SJCRH30 (cell line): ENCODE measurements around the gene SLITRK1. TPM values are rescaled to one million over a fixed set of nuclear protein-coding genes. Genes with fewer than 3 reads are reported as not detected.

Experiments
- DNase-seq, 2 experiments: peaks; one replicate each; pipeline ENCODE4 v3.0.0-alpha.2; 2015 to 2020
- H3K27ac ChIP-seq: fragments of 250-450 bp; sonication (Bioruptor Pico); 2 replicates; pipeline ENCODE4 v1.5.1; 2020; ENCODE audit warnings: mild to moderate bottlenecking, moderate library complexity
- H3K27me3 ChIP-seq: fragments of 250-450 bp; sonication (Bioruptor Pico); 2 replicates; pipeline ENCODE4 v1.5.1; 2020; ENCODE audit warnings: mild to moderate bottlenecking, moderate library complexity
- H3K36me3 ChIP-seq: fragments of 250-450 bp; sonication (Bioruptor Pico); 2 replicates; pipeline ENCODE4 v1.5.1; 2020; ENCODE audit warnings: mild to moderate bottlenecking, moderate library complexity
- H3K4me1 ChIP-seq: fragments of 250-450 bp; sonication (Bioruptor Pico); 2 replicates; pipeline ENCODE4 v1.5.1; 2020; ENCODE audit warnings: mild to moderate bottlenecking, moderate library complexity
- H3K4me3 ChIP-seq: fragments of 250-450 bp; sonication (Bioruptor Pico); 2 replicates; pipeline ENCODE4 v1.5.1; 2020; ENCODE audit warnings: mild to moderate bottlenecking, moderate library complexity
- H3K9me3 ChIP-seq: fragments of 250-450 bp; sonication (Bioruptor Pico); replicated peaks from 2 replicates; pipeline ENCODE4 v1.5.1; 2020; ENCODE audit warnings: mild to moderate bottlenecking, moderate library complexity
- total RNA-seq: library from RNA; depleted of rRNA; stranded (reverse); fragments of >200 nt; shearing (Covaris generic); gene quantifications from 2 replicates; pipeline ENCODE4 v1.2.3, GENCODE V29; 2014

Gene SLITRK1
- total RNA-seq, 1 experiment from 2014 or later: not detected

GRCh38 chr13:83880275-83881139, 1.8 kb downstream of the SLITRK1 start:
- H3K27me3 ChIP-seq: no peaks in the 10 kb centered on the region
- H3K4me3 ChIP-seq: no peak overlapping the region
- no peaks in the 10 kb centered on the region for H3K9me3 ChIP-seq
- H3K4me1 ChIP-seq: no peaks in the 10 kb centered on the region
- no peak for DNase-seq
- 0 out of 2 replicates have a peak, but pooled peaks cover 2% of the 10 kb centered on the region for H3K36me3 ChIP-seq
- no peak overlapping the region for H3K27ac ChIP-seq

GRCh38 chr13:83879431-83880171, 2.7 kb downstream of the SLITRK1 start:
- DNase-seq: no peak
- H3K36me3 ChIP-seq: 0 out of 2 replicates have a peak, but pooled peaks cover 2% of the 10 kb centered on the region
- no peaks in the 10 kb centered on the region for H3K4me1 ChIP-seq
- no peaks in the 10 kb centered on the region for H3K9me3 ChIP-seq
- H3K4me3 ChIP-seq: no peak overlapping the region
- H3K27ac ChIP-seq: no peak overlapping the region
- no peaks in the 10 kb centered on the region for H3K27me3 ChIP-seq

GRCh38 chr13:83878691-83879430, 3.4 kb downstream of the SLITRK1 start:
- H3K36me3 ChIP-seq: 0 out of 2 replicates have a peak, but pooled peaks cover 2% of the 10 kb centered on the region
- no peak overlapping the region for H3K27ac ChIP-seq
- no peak for DNase-seq
- H3K27me3 ChIP-seq: no peaks in the 10 kb centered on the region
- no peak overlapping the region for H3K4me3 ChIP-seq
- no peaks in the 10 kb centered on the region for H3K4me1 ChIP-seq
- no peaks in the 10 kb centered on the region for H3K9me3 ChIP-seq

- H3K9me3 ChIP-seq: no peaks in the 10 kb centered on the region
- no peak for DNase-seq
- H3K27me3 ChIP-seq: no peaks in the 10 kb centered on the region
- H3K4me3 ChIP-seq: no peak overlapping the region
- H3K4me1 ChIP-seq: no peaks in the 10 kb centered on the region
- no peak overlapping the region for H3K27ac ChIP-seq
- 0 out of 2 replicates have a peak, but pooled peaks cover 2% of the 10 kb centered on the region for H3K36me3 ChIP-seq
Measured at GRCh38 chr13:83877651-83878355, 4.5 kb downstream of the SLITRK1 start.

GRCh38 chr13:83876546-83876945, 5.7 kb downstream of the SLITRK1 start:
- H3K27me3 ChIP-seq: no peaks in the 10 kb centered on the region
- DNase-seq: no peak
- no peak overlapping the region for H3K27ac ChIP-seq
- H3K36me3 ChIP-seq: 0 out of 2 replicates have a peak, but pooled peaks cover 2% of the 10 kb centered on the region
- no peaks in the 10 kb centered on the region for H3K9me3 ChIP-seq
- H3K4me3 ChIP-seq: no peak overlapping the region
- H3K4me1 ChIP-seq: no peaks in the 10 kb centered on the region

GRCh38 chr13:83867708-83868107, 14.6 kb downstream of the SLITRK1 start:
- no peak for DNase-seq
- no peaks in the 10 kb centered on the region for H3K9me3 ChIP-seq

GRCh38 chr13:83865161-83866137, 16.8 kb downstream of the SLITRK1 start:
- Histone ChIP-seq H3K36me3 (no peaks in the 10 kb centered on the region), H3K27me3 (no peaks in the 10 kb centered on the region), H3K4me1 (no peaks in the 10 kb centered on the region), H3K9me3 (no peaks in the 10 kb centered on the region), H3K4me3 (no peak overlapping the region), H3K27ac (no peak overlapping the region)
- no peak for DNase-seq

More at GRCh38 chr13:83867708-83868107, 14.6 kb downstream of the SLITRK1 start:
- Histone ChIP-seq H3K36me3 (no peaks in the 10 kb centered on the region), H3K27ac (no peak overlapping the region), H3K27me3 (no peaks in the 10 kb centered on the region), H3K4me1 (no peaks in the 10 kb centered on the region), H3K4me3 (no peak overlapping the region)

- no peak for DNase-seq
- no peaks in the 10 kb centered on the region for H3K9me3 ChIP-seq
- H3K27ac ChIP-seq: no peak overlapping the region
- H3K27me3 ChIP-seq: no peaks in the 10 kb centered on the region
- no peaks in the 10 kb centered on the region for H3K4me1 ChIP-seq
- no peak overlapping the region for H3K4me3 ChIP-seq
- no peaks in the 10 kb centered on the region for H3K36me3 ChIP-seq
Measured at GRCh38 chr13:83853771-83854170, 28.5 kb downstream of the SLITRK1 start.

GRCh38 chr13:83845106-83845505, 37.2 kb downstream of the SLITRK1 start:
- Histone ChIP-seq H3K36me3 (no peaks in the 10 kb centered on the region), H3K9me3 (no peaks in the 10 kb centered on the region), H3K27ac (no peak overlapping the region), H3K4me1 (no peaks in the 10 kb centered on the region), H3K4me3 (no peak overlapping the region), H3K27me3 (no peaks in the 10 kb centered on the region)
- DNase-seq: no peak

GRCh38 chr13:83839146-83839545, 43.1 kb downstream of the SLITRK1 start:
- no peaks in the 10 kb centered on the region for H3K4me1 ChIP-seq
- H3K9me3 ChIP-seq: no peaks in the 10 kb centered on the region
- no peaks in the 10 kb centered on the region for H3K27me3 ChIP-seq
- no peaks in the 10 kb centered on the region for H3K36me3 ChIP-seq
- DNase-seq: no peak
- no peak overlapping the region for H3K27ac ChIP-seq
- H3K4me3 ChIP-seq: no peak overlapping the region

- no peak overlapping the region for H3K4me3 ChIP-seq
- no peak for DNase-seq
- H3K27me3 ChIP-seq: no peaks in the 10 kb centered on the region
- H3K9me3 ChIP-seq: no peaks in the 10 kb centered on the region
- 0 out of 2 replicates have a peak, but pooled peaks cover 4% of the 10 kb centered on the region for H3K4me1 ChIP-seq
- H3K27ac ChIP-seq: no peak overlapping the region
- H3K36me3 ChIP-seq: no peaks in the 10 kb centered on the region
Measured at GRCh38 chr13:83831796-83832195, 50.5 kb downstream of the SLITRK1 start.

- Histone ChIP-seq H3K4me3 (no peak overlapping the region), H3K4me1 (0 out of 2 replicates have a peak, but pooled peaks cover 4% of the 10 kb centered on the region), H3K27me3 (no peaks in the 10 kb centered on the region), H3K9me3 (no peaks in the 10 kb centered on the region), H3K27ac (no peak overlapping the region), H3K36me3 (no peaks in the 10 kb centered on the region)
- no peak for DNase-seq
Measured at GRCh38 chr13:83829810-83830209, 52.5 kb downstream of the SLITRK1 start.

- H3K9me3 ChIP-seq: no peaks in the 10 kb centered on the region
- DNase-seq: peak in 1 of 2 experiments; percentile 58
- 0 out of 2 replicates have a peak, but pooled peaks cover 4% of the 10 kb centered on the region for H3K4me1 ChIP-seq
- H3K36me3 ChIP-seq: no peaks in the 10 kb centered on the region
- no peak overlapping the region for H3K4me3 ChIP-seq
- no peak overlapping the region for H3K27ac ChIP-seq
- H3K27me3 ChIP-seq: no peaks in the 10 kb centered on the region
Measured at GRCh38 chr13:83827338-83827737, 54.9 kb downstream of the SLITRK1 start.
